Endothelial cell of umbilical vein (primary cell): ENCODE data around the gene KCNA3. TPM values are rescaled to one million over a fixed set of nuclear protein-coding genes. Genes with fewer than 3 reads are reported as not detected.

ENCODE experiments used
- BruUV-seq: library from RNA; stranded (reverse); fragments of 400-500 nt; replicated peaks from 2 replicates; lab custom pipeline; 2021; lab: Mats Ljungman, UMichigan
- CTCF ChIA-PET: fragments of 300-600, 350-600 bp; sonication (Branson Sonifier 250); formaldehyde crosslinking; loops from one replicate; lab custom pipeline; 2021; ENCODE audit warnings: antibody characterized with exemption, inconsistent platforms; lab: Charles Lee
- POLR2A ChIA-PET: fragments of 300-600, 350-600 bp; sonication (Branson Sonifier 250); formaldehyde crosslinking; loops from one replicate; lab custom pipeline; 2021; ENCODE audit warnings: antibody characterized with exemption, inconsistent platforms; lab: Charles Lee
- DNase-seq: peaks from one replicate; pipeline ENCODE4 v3.0.0-alpha.2; 2011; ENCODE audit warnings: low read depth, low spot score
- FAIRE-seq: peaks from 2 replicates; lab custom pipeline; 2011; peaks lifted over from hg19 to GRCh38; lab: Jason Lieb, UNC
- H2AFZ ChIP-seq: 2 replicates; pipeline ENCODE4 v1.6.0; 2012; ENCODE audit warnings: low read depth, low read length, control low read depth, inconsistent platforms
- H3K27ac ChIP-seq: 2 replicates; pipeline ENCODE4 v1.5.1; 2011; ENCODE audit warnings: low read depth, mild to moderate bottlenecking, control low read depth, low read length, moderate library complexity; ENCODE audit not compliant: insufficient read depth
- H3K27me3 ChIP-seq, 2 experiments: 2 replicates each; pipeline versions ENCODE4 v1.6.0 to v1.6.1; 2011; ENCODE audit warnings: low read length in 2 of 2, mixed read lengths in 1 of 2; ENCODE audit not compliant: control insufficient read depth in 2 of 2, insufficient read depth in 2 of 2
- H3K36me3 ChIP-seq, 2 experiments: 2 replicates in 1 of 2; 3 replicates in 1 of 2; pipeline ENCODE4 v1.5.1; 2011; ENCODE audit warnings: low read length in 2 of 2, mild to moderate bottlenecking in 1 of 2, moderate library complexity in 1 of 2; ENCODE audit not compliant: control insufficient read depth in 2 of 2, insufficient read depth in 2 of 2; ENCODE audit errors: extremely low read depth in 1 of 2
- H3K4me1 ChIP-seq: 3 replicates; pipeline ENCODE4 v1.5.1; 2011; ENCODE audit warnings: mild to moderate bottlenecking, low read length; ENCODE audit not compliant: control insufficient read depth, insufficient read depth; ENCODE audit errors: extremely low read depth
- H3K4me2 ChIP-seq: 2 replicates; pipeline ENCODE4 v1.6.1; 2011; ENCODE audit warnings: low read length, control low read depth, mixed read lengths; ENCODE audit not compliant: insufficient read depth
- H3K4me3 ChIP-seq, 3 experiments: fragments of 200-600 bp in 1 of 3; sonication (generic), shearing (Covaris generic) in 1 of 3; replicated peaks in 1 of 3; 2 replicates each; pipeline ENCODE4 v1.5.1; 2011 to 2016; ENCODE audit warnings: control low read depth in 3 of 3, low read length in 3 of 3, mild to moderate bottlenecking in 2 of 3, inconsistent platforms in 1 of 3, low read depth in 1 of 3, moderate library complexity in 1 of 3; ENCODE audit not compliant: insufficient read depth in 1 of 3
- H3K79me2 ChIP-seq: 2 replicates; pipeline ENCODE4 v1.6.0; 2012; ENCODE audit warnings: low read length, inconsistent platforms; ENCODE audit not compliant: control insufficient read depth, insufficient read depth
- H3K9ac ChIP-seq: replicated peaks from 2 replicates; pipeline ENCODE3; 2011; ENCODE audit warnings: low read length, control low read depth; ENCODE audit not compliant: insufficient read depth; ENCODE audit errors: extremely low read depth
- H3K9me1 ChIP-seq: replicated peaks from 3 replicates; pipeline ENCODE4 v1.6.0; 2011; ENCODE audit warnings: mild to moderate bottlenecking, low read length; ENCODE audit not compliant: control insufficient read depth, insufficient read depth; ENCODE audit errors: extremely low read depth
- H3K9me3 ChIP-seq: replicated peaks from 2 replicates; pipeline ENCODE4 v1.5.1; 2012; ENCODE audit warnings: low read length, inconsistent platforms; ENCODE audit not compliant: control insufficient read depth, insufficient read depth
- H4K20me1 ChIP-seq: replicated peaks from 2 replicates; pipeline ENCODE3; 2011; ENCODE audit warnings: mild to moderate bottlenecking, low read length; ENCODE audit not compliant: control insufficient read depth, insufficient read depth; ENCODE audit errors: extremely low read depth
- CTCF ChIP-seq, 2 donors: IDR thresholded peaks; 1 replicate in 1 of 2; 2 replicates in 1 of 2; pipeline ENCODE4 v1.5.1; 2011; ENCODE audit warnings: low read length in 2 of 2, mild to moderate bottlenecking in 2 of 2, moderate library complexity in 2 of 2, control low read depth in 1 of 2, inconsistent platforms in 1 of 2, low read depth in 1 of 2; ENCODE audit not compliant: insufficient read depth in 1 of 2; ENCODE audit errors: extremely low read depth in 1 of 2
- EZH2 ChIP-seq: IDR thresholded peaks from 2 replicates; pipeline ENCODE4 v1.6.1; 2012; ENCODE audit warnings: borderline replicate concordance, low read depth, mild to moderate bottlenecking, moderate library complexity, low read length, inconsistent platforms; ENCODE audit not compliant: severe bottlenecking
- FOS ChIP-seq: IDR thresholded peaks from 2 replicates; pipeline ENCODE4 v1.6.1; 2011; ENCODE audit warnings: mild to moderate bottlenecking, low read length, moderate library complexity, borderline replicate concordance; ENCODE audit not compliant: insufficient read depth
- GATA2 ChIP-seq: IDR thresholded peaks from 2 replicates; pipeline ENCODE4 v1.7.0; 2011; ENCODE audit warnings: low read depth, mild to moderate bottlenecking, moderate library complexity, mixed read lengths, low read length; ENCODE audit not compliant: insufficient read length, insufficient read depth
- JUN ChIP-seq: IDR thresholded peaks from 2 replicates; pipeline ENCODE4 v1.6.1; 2011; ENCODE audit warnings: borderline replicate concordance, low read depth; ENCODE audit not compliant: insufficient read length, insufficient read depth
- MAX ChIP-seq: IDR thresholded peaks from 2 replicates; pipeline ENCODE4 v1.6.1; 2011; ENCODE audit not compliant: insufficient read depth, insufficient read length
- MYC ChIP-seq: IDR thresholded peaks from one replicate; pipeline ENCODE4 v1.6.1; 2011; ENCODE audit warnings: mild to moderate bottlenecking, low read depth, low read length
- POLR2A ChIP-seq: IDR thresholded peaks from 2 replicates; pipeline ENCODE4 v1.6.1; 2012; ENCODE audit warnings: low read depth, mild to moderate bottlenecking, control low read depth, low read length
- POLR2AphosphoS5 ChIP-seq: IDR thresholded peaks from 2 replicates; pipeline ENCODE4 v1.6.1; 2012; ENCODE audit warnings: low read depth, mild to moderate bottlenecking, control low read depth, low read length, moderate library complexity; ENCODE audit not compliant: insufficient read depth
- dilution Hi-C: fragments of 300-500 bp; cut with MboI; formaldehyde crosslinking; loops from one replicate; pipeline ENCODE4 v1.15.0; 2019; ENCODE audit warnings: low sequenced_read_pairs; ENCODE audit not compliant: extremely low pct_ligation_motif_present
- intact Hi-C: fragments of 100-400 bp; cut with micrococcal nuclease; formaldehyde crosslinking; loops from one replicate; pipeline ENCODE4 v1.10.0; 2022
- polyA plus RNA-seq, 4 experiments: library from polyadenylated mRNA; depleted of rRNA in 3 of 4; stranded (reverse) in 3 of 4; unstranded in 1 of 4; fragments of >200 nt; gene quantifications; 2 replicates each; pipeline versions ENCODE4 v1.2.1 to v1.2.3, GENCODE V29; 2011 to 2012; ENCODE audit warnings: missing spikeins in 1 of 4
- total RNA-seq: library from RNA; stranded (reverse); gene quantifications from 2 replicates; pipeline ENCODE4 v1.2.3, GENCODE V29; 2021

The KCNA3 gene
- total and polyA plus RNA-seq, 2 donors (not counting 3 experiments of a cell fraction or from before 2014, with no cell fraction given): not detected

- intact Hi-C loops (no loop called here), dilution Hi-C loops (no loop called here)
- Histone ChIP-seq H3K4me1 (no peaks in the 10 kb centered on the region), H4K20me1 (no peaks in the 10 kb centered on the region), H3K36me3 (no peaks in the 10 kb centered on the region), H2AFZ (no peak overlapping the region), H3K9me1 (no peaks in the 10 kb centered on the region), H3K27ac (no peak overlapping the region), H3K79me2 (no peaks in the 10 kb centered on the region), H3K27me3 (no peaks in the 10 kb centered on the region), H3K9me3 (no peaks in the 10 kb centered on the region), H3K4me3 (no peak overlapping the region), H3K4me2 (no peak overlapping the region), H3K9ac (no peak overlapping the region)
- BruUV-seq: no TSS peak
- TF ChIP-seq CTCF (IDR thresholded peaks at IDR 0.05; ENCODE audit: extremely low read depth in 1 of 2, insufficient read depth in 1 of 2, low read depth in 1 of 2, low read length in 2 of 2) (no peak), MYC (no peak), POLR2A (no peak), MAX (no peak), JUN (no peak), POLR2AphosphoS5 (no peak), EZH2 (no peak), FOS (no peak), GATA2 (no peak)
- ChIA-PET CTCF (no interaction called here), POLR2A (no interaction called here)
- FAIRE-seq (no peak), DNase-seq (no peak)
These were observed 45.2 kb upstream of the KCNA3 start for GRCh38 chr1:110719908-110720307.
